HepG2 (cell line): ENCODE measurements around the gene FGF7. TPM values are rescaled to one million over a fixed set of nuclear protein-coding genes. Genes with fewer than 3 reads are reported as not detected.

Experiments used
- ATAC-seq: fragments of 200-7000 bp; cut with Tn5 transposase; 3 replicates; pipeline ENCODE4 v1.9.1; 2020; ENCODE audit warnings: mild to moderate bottlenecking, moderate library complexity
- BruUV-seq: library from RNA; stranded (reverse); fragments of 400-500 nt; replicated peaks from 2 replicates; lab custom pipeline; 2021; lab: Mats Ljungman, UMichigan
- CTCF ChIA-PET: fragments of 300-600 bp; formaldehyde crosslinking; extraction: SDS; loops from one replicate; lab custom pipeline; 2021; ENCODE audit warnings: low total read pairs, inconsistent platforms, low intra/inter-chr PET ratio; lab: Yijun Ruan, JAX
- POLR2A ChIA-PET: fragments of 350-600 bp; sonication (Branson Sonifier 250); formaldehyde crosslinking; loops from one replicate; lab custom pipeline; 2020; ENCODE audit warnings: antibody characterized with exemption, inconsistent platforms; lab: Yijun Ruan, JAX
- DNase-seq: peaks from one replicate; pipeline ENCODE4 v3.0.0-alpha.2; 2015; ENCODE audit warnings: low spot score
- FAIRE-seq: peaks from 3 replicates; lab custom pipeline; 2011; peaks lifted over from hg19 to GRCh38; lab: Jason Lieb, UNC
- H2AFZ ChIP-seq: one replicate; pipeline ENCODE4 v1.6.1; 2011; ENCODE audit warnings: low read length, inconsistent platforms
- H3K27ac ChIP-seq: fragments of 300-600 bp; 3 replicates; pipeline ENCODE4 v1.8.0; 2011; ENCODE audit warnings: mixed run types, mild to moderate bottlenecking, mixed read lengths, low read length, inconsistent platforms; ENCODE audit not compliant: insufficient read depth; ENCODE audit errors: extremely low read length
- H3K27me3 ChIP-seq, 2 experiments: fragments of 200-600 bp in 1 of 2; 2 replicates in 1 of 2; 3 replicates in 1 of 2; pipeline versions ENCODE4 v1.6.0 to v1.8.0; 2011; ENCODE audit warnings: low read length in 2 of 2, mild to moderate bottlenecking in 2 of 2, moderate library complexity in 2 of 2, inconsistent platforms in 1 of 2; ENCODE audit not compliant: insufficient read depth in 2 of 2, control insufficient read depth in 1 of 2
- H3K36me3 ChIP-seq, 2 experiments: fragments of 200-600 bp in 1 of 2; replicated peaks in 1 of 2; 2 replicates in 1 of 2; 3 replicates in 1 of 2; pipeline versions ENCODE4 v1.5.1 to v1.8.0; 2011; ENCODE audit warnings: low read length in 2 of 2, inconsistent platforms in 1 of 2; ENCODE audit not compliant: insufficient read depth in 2 of 2, control insufficient read depth in 1 of 2
- H3K4me1 ChIP-seq: 2 replicates; pipeline ENCODE4 v1.5.1; 2012; ENCODE audit warnings: low read length, inconsistent platforms; ENCODE audit not compliant: insufficient read depth
- H3K4me2 ChIP-seq: 2 replicates; pipeline ENCODE4 v1.6.0; 2011; ENCODE audit warnings: low read depth, low read length, inconsistent platforms
- H3K4me3 ChIP-seq, 3 experiments: fragments of 200-600 bp in 1 of 3; sonication (generic), shearing (Covaris generic) in 1 of 3; replicated peaks in 1 of 3; 2 replicates each; pipeline ENCODE4 v1.5.1; 2011 to 2016; ENCODE audit warnings: low read length in 3 of 3, inconsistent platforms in 2 of 3, low read depth in 2 of 3, mild to moderate bottlenecking in 2 of 3, control low read depth in 1 of 3, mixed read lengths in 1 of 3; ENCODE audit not compliant: insufficient read depth in 1 of 3
- H3K79me2 ChIP-seq: one replicate; pipeline ENCODE4 v1.6.1; 2011; ENCODE audit warnings: low read length, inconsistent platforms; ENCODE audit not compliant: insufficient read depth
- H3K9ac ChIP-seq: 2 replicates; pipeline ENCODE4 v1.6.0; 2011; ENCODE audit warnings: mild to moderate bottlenecking, low read depth, low read length, inconsistent platforms; ENCODE audit not compliant: insufficient read depth
- H3K9me3 ChIP-seq: 2 replicates; pipeline ENCODE4 v1.5.1; 2012; ENCODE audit warnings: mild to moderate bottlenecking, low read length
- H4K20me1 ChIP-seq: 2 replicates; pipeline ENCODE4 v1.6.0; 2011; ENCODE audit warnings: inconsistent platforms, mild to moderate bottlenecking, low read length, moderate library complexity; ENCODE audit not compliant: insufficient read depth
- CC2D1A ChIP-seq: sonication (generic); formaldehyde crosslinking; IDR thresholded peaks from 2 replicates; pipeline ENCODE4 v1.8.1; 2023; ENCODE audit warnings: mild to moderate bottlenecking, missing genetic modification reagents
- ELF3 ChIP-seq: IDR thresholded peaks from 2 replicates; pipeline ENCODE4 v1.6.1; 2016; ENCODE audit warnings: missing genetic modification reagents, missing compliant biosample characterization
- GTF2F1 ChIP-seq: fragments of 150-350 bp; IDR thresholded peaks from 2 replicates; pipeline ENCODE4 v1.6.1; 2014; ENCODE audit warnings: low read length
- HMGA1 ChIP-seq: sonication (generic); formaldehyde crosslinking; conservative IDR thresholded peaks from 2 replicates; pipeline ENCODE4 v1.4.0; 2020; ENCODE audit warnings: missing genetic modification reagents
- HNRNPK ChIP-seq: fragments of 200-400 bp; formaldehyde crosslinking; IDR thresholded peaks from 2 replicates; pipeline ENCODE4 v1.6.1; 2018; ENCODE audit warnings: low read length, low read depth, moderate library complexity, mild to moderate bottlenecking; ENCODE audit not compliant: poor library complexity, severe bottlenecking
- HNRNPLL ChIP-seq: fragments of 200-400 bp; formaldehyde crosslinking; IDR thresholded peaks from 2 replicates; pipeline ENCODE4 v1.6.1; 2017; ENCODE audit warnings: mild to moderate bottlenecking, low read depth, low read length; ENCODE audit not compliant: poor library complexity, severe bottlenecking
- JUN ChIP-seq: sonication (generic); formaldehyde crosslinking; IDR thresholded peaks from 2 replicates; pipeline ENCODE4 v1.4.0; 2020; ENCODE audit warnings: mild to moderate bottlenecking, missing genetic modification reagents
- RFX3 ChIP-seq: IDR thresholded peaks from 2 replicates; pipeline ENCODE4 v1.6.1; 2016; ENCODE audit warnings: missing biosample characterization, missing genetic modification reagents
- ZMYM3 ChIP-seq: sonication (generic); formaldehyde crosslinking; IDR thresholded peaks from 2 replicates; pipeline ENCODE4 v1.5.1; 2020; ENCODE audit warnings: mild to moderate bottlenecking, missing genetic modification reagents
- ZNF224 ChIP-seq: sonication (generic); formaldehyde crosslinking; IDR thresholded peaks from 2 replicates; pipeline ENCODE4 v1.5.0; 2020; ENCODE audit warnings: mild to moderate bottlenecking, missing genetic modification reagents
- ZNF256 ChIP-seq: sonication (generic); formaldehyde crosslinking; conservative IDR thresholded peaks from 2 replicates; pipeline ENCODE4 v1.4.0; 2020; ENCODE audit warnings: missing genetic modification reagents
- ZNF430 ChIP-seq: sonication (generic); formaldehyde crosslinking; IDR thresholded peaks from 2 replicates; pipeline ENCODE4 v1.9.0; 2021; ENCODE audit warnings: mild to moderate bottlenecking, missing genetic modification reagents
- ZNF569 ChIP-seq: sonication (generic); formaldehyde crosslinking; IDR thresholded peaks from 2 replicates; pipeline ENCODE4 v1.5.0; 2020; ENCODE audit warnings: mild to moderate bottlenecking, missing genetic modification reagents, moderate library complexity, borderline replicate concordance
- ZNF790 ChIP-seq: sonication (generic); formaldehyde crosslinking; IDR thresholded peaks from 2 replicates; pipeline ENCODE4 v1.8.0; 2022; ENCODE audit warnings: missing genetic modification reagents, mild to moderate bottlenecking, borderline replicate concordance
- WGBS: methylation state at CpG from one replicate; pipeline ENCODE4 v1.1.6; 2017; ENCODE audit warnings: low lambda C conversion rate; 5-methylcytosine and 5-hydroxymethylcytosine counted together
- in situ Hi-C: cut with HindIII; loops from 2 replicates; pipeline ENCODE4 v1.10.0; 2017; ENCODE audit warnings: low pct_unique_long_range_greater_than_20kb; ENCODE audit not compliant: extremely low pct_ligation_motif_present
- intact Hi-C: fragments of 100-400 bp; cut with micrococcal nuclease; formaldehyde crosslinking; loops from one replicate; pipeline ENCODE4 v1.10.0; 2022; ENCODE audit not compliant: unreplicated experiment
- polyA plus RNA-seq, 8 experiments: library from polyadenylated mRNA; depleted of rRNA in 3 of 8; stranded (reverse) in 7 of 8; unstranded in 1 of 8; fragments of >200 nt; fragmentation: Illumina TruSeq in 4 of 8; extraction: Trizol in 4 of 8; gene quantifications; 2 replicates each; pipeline versions ENCODE4 v1.2.1 to v1.2.3, GENCODE V29; 2011 to 2016; ENCODE audit warnings: low read depth in 4 of 8, missing spikeins in 1 of 8, mixed read lengths in 1 of 8; ENCODE audit not compliant: insufficient read depth in 1 of 8
- total RNA-seq, 5 experiments: library from RNA; depleted of rRNA; stranded (reverse); fragments of >200 nt; fragmentation: Illumina TruSeq; extraction: Trizol; gene quantifications; 2 replicates each; pipeline ENCODE4 v1.2.3, GENCODE V29; 2016; ENCODE audit warnings: low read depth in 1 of 5
- TF ChIP-seq, protein P1 (sequence below): sonication (generic); formaldehyde crosslinking; IDR thresholded peaks from 2 replicates; pipeline ENCODE4 v1.9.0; 2021; ENCODE audit warnings: missing genetic modification reagents, mild to moderate bottlenecking, borderline replicate concordance
- TF ChIP-seq, protein P2 (sequence below): sonication (generic); formaldehyde crosslinking; IDR thresholded peaks from 2 replicates; pipeline ENCODE4 v1.4.0; 2020; ENCODE audit warnings: missing genetic modification reagents
- TF ChIP-seq, protein P3 (sequence below): sonication (generic); formaldehyde crosslinking; IDR thresholded peaks from 2 replicates; pipeline ENCODE4 v1.4.0; 2020; ENCODE audit warnings: mild to moderate bottlenecking, low read depth, missing genetic modification reagents
- TF ChIP-seq, protein P4 (sequence below): sonication (generic); formaldehyde crosslinking; IDR thresholded peaks from 2 replicates; pipeline ENCODE4 v1.4.0; 2020; ENCODE audit warnings: missing genetic modification reagents, borderline replicate concordance

Gene FGF7
- total and polyA plus RNA-seq, 2 of the 13 experiments (the other 11 are each of a cell fraction or from before 2014, with no cell fraction given): not detected

DNA sequence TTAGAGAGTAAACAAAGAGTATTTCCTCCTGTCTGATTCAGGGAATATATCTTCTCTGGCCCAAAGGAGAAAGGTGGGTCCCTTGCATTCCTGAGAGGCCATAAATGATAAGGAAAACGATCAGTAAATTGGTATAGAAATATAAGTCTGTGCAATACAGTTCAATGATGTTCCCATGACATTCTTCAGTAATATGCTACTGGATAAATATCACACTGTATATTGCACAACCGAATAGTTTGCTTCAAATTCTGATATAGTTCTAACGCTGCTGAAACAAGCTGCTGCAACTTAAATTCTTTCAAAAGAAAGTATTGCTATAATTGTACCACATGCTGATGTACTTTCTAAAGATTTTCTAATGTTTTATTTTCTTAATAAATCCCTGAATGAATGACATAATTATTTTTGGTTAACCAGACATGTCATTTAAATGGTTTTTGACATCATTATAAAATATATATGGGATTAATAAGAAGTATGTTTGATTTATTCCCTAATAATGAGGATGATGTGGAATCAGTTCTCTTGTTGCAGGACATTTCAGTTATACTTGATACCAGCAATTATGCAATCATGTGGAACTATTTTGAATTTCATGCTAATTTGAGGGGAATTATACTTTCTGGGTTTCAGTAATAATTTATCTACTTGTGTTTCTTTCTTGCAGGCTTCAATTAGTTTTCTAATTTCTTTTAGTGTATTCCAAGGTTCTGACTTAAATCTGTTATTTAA, 44.9 kb downstream of the FGF7 start:
- in situ Hi-C loops: no loop called here
- TF ChIP-seq, protein P1, sequence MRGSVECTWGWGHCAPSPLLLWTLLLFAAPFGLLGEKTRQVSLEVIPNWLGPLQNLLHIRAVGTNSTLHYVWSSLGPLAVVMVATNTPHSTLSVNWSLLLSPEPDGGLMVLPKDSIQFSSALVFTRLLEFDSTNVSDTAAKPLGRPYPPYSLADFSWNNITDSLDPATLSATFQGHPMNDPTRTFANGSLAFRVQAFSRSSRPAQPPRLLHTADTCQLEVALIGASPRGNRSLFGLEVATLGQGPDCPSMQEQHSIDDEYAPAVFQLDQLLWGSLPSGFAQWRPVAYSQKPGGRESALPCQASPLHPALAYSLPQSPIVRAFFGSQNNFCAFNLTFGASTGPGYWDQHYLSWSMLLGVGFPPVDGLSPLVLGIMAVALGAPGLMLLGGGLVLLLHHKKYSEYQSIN (CRISPR knock-in tag): no peak
- TF ChIP-seq HNRNPK: no peak
- no peak for TF ChIP-seq RFX3 (CRISPR knock-in tag)
- no peak for TF ChIP-seq ZNF569 (CRISPR knock-in tag)
- TF ChIP-seq HMGA1 (CRISPR knock-in tag): no peak
- TF ChIP-seq ZNF256 (CRISPR knock-in tag): no peak
- TF ChIP-seq CC2D1A (CRISPR knock-in tag): no peak
- no peak for TF ChIP-seq ZNF430
- no peak for TF ChIP-seq ZNF224
- TF ChIP-seq ZMYM3 (CRISPR knock-in tag): no peak
- TF ChIP-seq HNRNPLL: no peak
- TF ChIP-seq, protein P2, sequence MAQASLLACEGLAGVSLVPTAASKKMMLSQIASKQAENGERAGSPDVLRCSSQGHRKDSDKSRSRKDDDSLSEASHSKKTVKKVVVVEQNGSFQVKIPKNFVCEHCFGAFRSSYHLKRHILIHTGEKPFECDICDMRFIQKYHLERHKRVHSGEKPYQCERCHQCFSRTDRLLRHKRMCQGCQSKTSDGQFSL (CRISPR knock-in tag): no peak
- no peak for TF ChIP-seq GTF2F1
- no peak for TF ChIP-seq JUN
- TF ChIP-seq, protein P3, sequence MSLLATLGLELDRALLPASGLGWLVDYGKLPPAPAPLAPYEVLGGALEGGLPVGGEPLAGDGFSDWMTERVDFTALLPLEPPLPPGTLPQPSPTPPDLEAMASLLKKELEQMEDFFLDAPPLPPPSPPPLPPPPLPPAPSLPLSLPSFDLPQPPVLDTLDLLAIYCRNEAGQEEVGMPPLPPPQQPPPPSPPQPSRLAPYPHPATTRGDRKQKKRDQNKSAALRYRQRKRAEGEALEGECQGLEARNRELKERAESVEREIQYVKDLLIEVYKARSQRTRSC (CRISPR knock-in tag): no peak
- TF ChIP-seq, protein P4, sequence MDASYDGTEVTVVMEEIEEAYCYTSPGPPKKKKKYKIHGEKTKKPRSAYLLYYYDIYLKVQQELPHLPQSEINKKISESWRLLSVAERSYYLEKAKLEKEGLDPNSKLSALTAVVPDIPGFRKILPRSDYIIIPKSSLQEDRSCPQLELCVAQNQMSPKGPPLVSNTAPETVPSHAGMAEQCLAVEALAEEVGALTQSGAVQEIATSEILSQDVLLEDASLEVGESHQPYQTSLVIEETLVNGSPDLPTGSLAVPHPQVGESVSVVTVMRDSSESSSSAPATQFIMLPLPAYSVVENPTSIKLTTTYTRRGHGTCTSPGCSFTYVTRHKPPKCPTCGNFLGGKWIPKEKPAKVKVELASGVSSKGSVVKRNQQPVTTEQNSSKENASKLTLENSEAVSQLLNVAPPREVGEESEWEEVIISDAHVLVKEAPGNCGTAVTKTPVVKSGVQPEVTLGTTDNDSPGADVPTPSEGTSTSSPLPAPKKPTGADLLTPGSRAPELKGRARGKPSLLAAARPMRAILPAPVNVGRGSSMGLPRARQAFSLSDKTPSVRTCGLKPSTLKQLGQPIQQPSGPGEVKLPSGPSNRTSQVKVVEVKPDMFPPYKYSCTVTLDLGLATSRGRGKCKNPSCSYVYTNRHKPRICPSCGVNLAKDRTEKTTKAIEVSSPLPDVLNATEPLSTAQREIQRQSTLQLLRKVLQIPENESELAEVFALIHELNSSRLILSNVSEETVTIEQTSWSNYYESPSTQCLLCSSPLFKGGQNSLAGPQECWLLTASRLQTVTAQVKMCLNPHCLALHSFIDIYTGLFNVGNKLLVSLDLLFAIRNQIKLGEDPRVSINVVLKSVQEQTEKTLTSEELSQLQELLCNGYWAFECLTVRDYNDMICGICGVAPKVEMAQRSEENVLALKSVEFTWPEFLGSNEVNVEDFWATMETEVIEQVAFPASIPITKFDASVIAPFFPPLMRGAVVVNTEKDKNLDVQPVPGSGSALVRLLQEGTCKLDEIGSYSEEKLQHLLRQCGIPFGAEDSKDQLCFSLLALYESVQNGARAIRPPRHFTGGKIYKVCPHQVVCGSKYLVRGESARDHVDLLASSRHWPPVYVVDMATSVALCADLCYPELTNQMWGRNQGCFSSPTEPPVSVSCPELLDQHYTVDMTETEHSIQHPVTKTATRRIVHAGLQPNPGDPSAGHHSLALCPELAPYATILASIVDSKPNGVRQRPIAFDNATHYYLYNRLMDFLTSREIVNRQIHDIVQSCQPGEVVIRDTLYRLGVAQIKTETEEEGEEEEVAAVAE (CRISPR knock-in tag): no peak
- TF ChIP-seq ZNF790: no peak
- no peak for TF ChIP-seq ELF3 (CRISPR knock-in tag)
- TF ChIP-seq, all 625 proteins: peak for 0
- H2AFZ ChIP-seq: no peak overlapping the region
- ChIA-PET CTCF (no interaction called here), POLR2A (no interaction called here)
- DNase-seq (no peak), FAIRE-seq (no peak), ATAC-seq (no peak)
- WGBS: 7% methylated on average over 3 of the region's 3 CpGs
- no peaks in the 10 kb centered on the region for H3K9me3 ChIP-seq
- H3K27me3 ChIP-seq: no peaks in the 10 kb centered on the region
- H3K4me3 ChIP-seq: no peak overlapping the region
- H4K20me1 ChIP-seq: no peaks in the 10 kb centered on the region
- H3K4me1 ChIP-seq: no peaks in the 10 kb centered on the region
- H3K36me3 ChIP-seq: no peaks in the 10 kb centered on the region
- H3K9ac ChIP-seq: no peak overlapping the region
- H3K79me2 ChIP-seq: no peaks in the 10 kb centered on the region
- H3K4me2 ChIP-seq: no peak overlapping the region
- intact Hi-C loops: no loop called here
- no TSS peak for BruUV-seq
- H3K27ac ChIP-seq: no peak overlapping the region
